ENCODE results near the gene TCAIM. TPM values are rescaled to one million over a fixed set of nuclear protein-coding genes. Genes with fewer than 3 reads are reported as not detected.

Gene TCAIM
- total RNA-seq, 1 experiment from 2014 or later: 23.8 TPM

GRCh38 chr3:44409640-44410410 lies 71.3 kb downstream of the TCAIM start:
- DNase-seq: no peak
- no CpG with 5 or more reads among the region's 4 CpGs for WGBS (ENCODE audit: extremely low coverage, insufficient read length, low lambda C conversion rate)
- Histone ChIP-seq H4K20me1 (ENCODE audit: control insufficient read depth, insufficient read depth, insufficient read length) (no peaks in the 10 kb centered on the region), H3K9me3 (ENCODE audit: control insufficient read depth, low read depth, low read length) (no peaks in the 10 kb centered on the region), H3K23ac (ENCODE audit: insufficient read length, low read depth, low read length) (no peak overlapping the region), H2BK15ac (ENCODE audit: low read depth, low read length) (no peak overlapping the region), H3T11ph (ENCODE audit: low read length) (no peak overlapping the region), H3K79me1 (ENCODE audit: insufficient read depth, low read depth, low read length, poor library complexity, severe bottlenecking) (no peaks in the 10 kb centered on the region), H4K5ac (ENCODE audit: insufficient read length, low read depth, low read length) (no peak overlapping the region), H3K4me1 (ENCODE audit: insufficient read depth, low read length) (no peaks in the 10 kb centered on the region; the same call in 1 of the 2 replicates), H3K79me2 (ENCODE audit: insufficient read depth, low read length) (no peaks in the 10 kb centered on the region), H2AK5ac (ENCODE audit: insufficient read length, low read length) (no peak overlapping the region), H3K4ac (ENCODE audit: low read depth, low read length) (no peak overlapping the region), H4K8ac (replicated peaks; ENCODE audit: insufficient read length, low read depth, low read length) (no peak overlapping the region), H2AFZ (ENCODE audit: low read length) (no peak overlapping the region), H3K27me3 (ENCODE audit: insufficient read depth, low read length) (no peaks in the 10 kb centered on the region), H3K27ac (ENCODE audit: insufficient read length, low read depth, low read length) (no peak overlapping the region), H3K23me2 (ENCODE audit: insufficient read length, low read depth, low read length, poor library complexity, severe bottlenecking) (no peaks in the 10 kb centered on the region), H3K18ac (ENCODE audit: insufficient read length, low read depth, low read length) (no peak overlapping the region), H4K91ac (ENCODE audit: insufficient read length, low read depth, low read length) (no peak overlapping the region), H2BK120ac (ENCODE audit: low read depth, low read length, poor library complexity, severe bottlenecking) (no peak overlapping the region), H2BK5ac (ENCODE audit: insufficient read length, low read length) (no peak overlapping the region), H3K14ac (ENCODE audit: insufficient read depth, low read length) (no peak overlapping the region), H2BK12ac (ENCODE audit: insufficient read length, low read depth, low read length) (no peak overlapping the region), H3K9ac (ENCODE audit: extremely low read depth, insufficient read length, low read length) (no peak overlapping the region), H3K56ac (ENCODE audit: insufficient read length, low read depth, low read length) (no peak overlapping the region), H2BK20ac (ENCODE audit: low read depth, low read length, poor library complexity, severe bottlenecking) (no peak overlapping the region), H3K4me2 (ENCODE audit: insufficient read depth, insufficient read length, low read length) (no peak overlapping the region)
- no peak overlapping the region for H3K4me3 Mint-ChIP-seq
- TF ChIP-seq, protein P1, sequence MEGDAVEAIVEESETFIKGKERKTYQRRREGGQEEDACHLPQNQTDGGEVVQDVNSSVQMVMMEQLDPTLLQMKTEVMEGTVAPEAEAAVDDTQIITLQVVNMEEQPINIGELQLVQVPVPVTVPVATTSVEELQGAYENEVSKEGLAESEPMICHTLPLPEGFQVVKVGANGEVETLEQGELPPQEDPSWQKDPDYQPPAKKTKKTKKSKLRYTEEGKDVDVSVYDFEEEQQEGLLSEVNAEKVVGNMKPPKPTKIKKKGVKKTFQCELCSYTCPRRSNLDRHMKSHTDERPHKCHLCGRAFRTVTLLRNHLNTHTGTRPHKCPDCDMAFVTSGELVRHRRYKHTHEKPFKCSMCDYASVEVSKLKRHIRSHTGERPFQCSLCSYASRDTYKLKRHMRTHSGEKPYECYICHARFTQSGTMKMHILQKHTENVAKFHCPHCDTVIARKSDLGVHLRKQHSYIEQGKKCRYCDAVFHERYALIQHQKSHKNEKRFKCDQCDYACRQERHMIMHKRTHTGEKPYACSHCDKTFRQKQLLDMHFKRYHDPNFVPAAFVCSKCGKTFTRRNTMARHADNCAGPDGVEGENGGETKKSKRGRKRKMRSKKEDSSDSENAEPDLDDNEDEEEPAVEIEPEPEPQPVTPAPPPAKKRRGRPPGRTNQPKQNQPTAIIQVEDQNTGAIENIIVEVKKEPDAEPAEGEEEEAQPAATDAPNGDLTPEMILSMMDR (conservative IDR thresholded peaks at IDR 0.05): no peak
- H3K4me1 Mint-ChIP-seq: peaks cover 7% of the 10 kb centered on the region in 2 experiments; a peak in 2 of 4 replicates
- no peaks in the 10 kb centered on the region for H3K9me3 Mint-ChIP-seq
- H3K27me3 Mint-ChIP-seq (ENCODE audit: low read depth): no peaks in the 10 kb centered on the region
- no peaks in the 10 kb centered on the region; a peak in 1 of 7 replicates for H3K36me3 Mint-ChIP-seq (ENCODE audit: insufficient read depth in 1 of 3, low read depth in 3 of 3)
- H3K27ac Mint-ChIP-seq: 0 out of 7 replicates have a peak overlapping the region, but pooled peaks of 1 of the 3 experiments have one; percentile 40

All from H9 (cell line).